Measurements from ENCODE around the gene NUDT6. TPM values are rescaled to one million over a fixed set of nuclear protein-coding genes. Genes with fewer than 3 reads are reported as not detected.

The NUDT6 gene
- polyA plus RNA-seq, 1 donor from 2014 or later, result 12.4 TPM

- H3F3A ChIP-seq (ENCODE audit: insufficient read depth, low read length, poor library complexity, severe bottlenecking), result no peaks in the 10 kb centered on the region
- no peak overlapping the region for H3K9ac ChIP-seq (ENCODE audit: low read length)
- H3K4me2 ChIP-seq (ENCODE audit: low read length), result no peak overlapping the region
- no peaks in the 10 kb centered on the region for H3K27me3 ChIP-seq (ENCODE audit: insufficient read depth, low read depth, low read length)
- H4K20me1 ChIP-seq (ENCODE audit: insufficient read depth), result no peaks in the 10 kb centered on the region
- H2AFZ ChIP-seq (ENCODE audit: low read depth, low read length), result no peak overlapping the region
- no peaks in the 10 kb centered on the region for H3K9me3 ChIP-seq (ENCODE audit: low read length)
- H3K36me3 ChIP-seq (ENCODE audit: insufficient read depth, low read length), result no peaks in the 10 kb centered on the region
- H3K9me2 ChIP-seq (ENCODE audit: insufficient read depth, low read length), result no peaks in the 10 kb centered on the region
- no peak overlapping the region for H3K4me3 ChIP-seq (ENCODE audit: low read length)
- TF ChIP-seq EP300 (conservative IDR thresholded peaks at IDR 0.05; ENCODE audit: poor library complexity, severe bottlenecking) (no peak), CTCF (IDR thresholded peaks at IDR 0.05; ENCODE audit: poor library complexity, severe bottlenecking) (no peak), POLR2AphosphoS5 (IDR thresholded peaks at IDR 0.05) (no peak), REST (IDR thresholded peaks at IDR 0.05; ENCODE audit: borderline replicate concordance) (no peak), SMC3 (conservative IDR thresholded peaks at IDR 0.05; ENCODE audit: poor library complexity) (no peak), MXI1 (conservative IDR thresholded peaks at IDR 0.05; ENCODE audit: poor library complexity, severe bottlenecking) (no peak), EZH2 (IDR thresholded peaks at IDR 0.05; ENCODE audit: borderline replicate concordance, insufficient read depth, low read length, poor library complexity, severe bottlenecking) (no peak), RAD21 (conservative IDR thresholded peaks at IDR 0.05) (no peak), TAF1 (IDR thresholded peaks at IDR 0.05; ENCODE audit: low read depth) (no peak)
- no peaks in the 10 kb centered on the region for H3K79me2 ChIP-seq (replicated peaks; ENCODE audit: insufficient read depth, low read length)
- no peak overlapping the region for H3K27ac ChIP-seq (ENCODE audit: low read length)
Observed at GRCh38 chr4:122908223-122908622, 14.2 kb downstream of the NUDT6 start.

- Histone ChIP-seq H3K27me3 (ENCODE audit: insufficient read depth, low read depth, low read length) (no peaks in the 10 kb centered on the region), H3K27ac (ENCODE audit: low read length) (no peak overlapping the region), H3K36me3 (ENCODE audit: insufficient read depth, low read length) (no peaks in the 10 kb centered on the region), H3F3A (ENCODE audit: insufficient read depth, low read length, poor library complexity, severe bottlenecking) (no peaks in the 10 kb centered on the region), H4K20me1 (ENCODE audit: insufficient read depth) (no peaks in the 10 kb centered on the region), H3K9ac (ENCODE audit: low read length) (no peak overlapping the region), H3K9me3 (ENCODE audit: low read length) (no peaks in the 10 kb centered on the region), H3K9me2 (ENCODE audit: insufficient read depth, low read length) (no peaks in the 10 kb centered on the region), H2AFZ (ENCODE audit: low read depth, low read length) (no peak overlapping the region), H3K4me3 (ENCODE audit: low read length) (no peak overlapping the region), H3K79me2 (replicated peaks; ENCODE audit: insufficient read depth, low read length) (no peaks in the 10 kb centered on the region), H3K4me2 (ENCODE audit: low read length) (no peak overlapping the region)
- TF ChIP-seq POLR2AphosphoS5 (IDR thresholded peaks at IDR 0.05) (no peak), SMC3 (conservative IDR thresholded peaks at IDR 0.05; ENCODE audit: poor library complexity) (no peak), REST (IDR thresholded peaks at IDR 0.05; ENCODE audit: borderline replicate concordance) (no peak), CTCF (IDR thresholded peaks at IDR 0.05; ENCODE audit: poor library complexity, severe bottlenecking) (no peak), EP300 (conservative IDR thresholded peaks at IDR 0.05; ENCODE audit: poor library complexity, severe bottlenecking) (no peak), RAD21 (conservative IDR thresholded peaks at IDR 0.05) (no peak), TAF1 (IDR thresholded peaks at IDR 0.05; ENCODE audit: low read depth) (no peak), MXI1 (conservative IDR thresholded peaks at IDR 0.05; ENCODE audit: poor library complexity, severe bottlenecking) (no peak), EZH2 (IDR thresholded peaks at IDR 0.05; ENCODE audit: borderline replicate concordance, insufficient read depth, low read length, poor library complexity, severe bottlenecking) (no peak)
Observed at GRCh38 chr4:122906859-122907305, 15.5 kb downstream of the NUDT6 start.

Data from neural cell (in vitro differentiated cells).